NAMALWA (cell line): Measurements from ENCODE around the gene FBXO36.
A peak's percentile ranks its signal among the peaks of the same experiment; 100 is the strongest.
"Not testable (repeated sequence)": the region's sequence is repeated elsewhere in the genome, so short reads cannot be mapped to it uniquely, and the experiment has no call there.

Source experiments
- DNase-seq: peaks from one replicate; pipeline ENCODE4 v3.0.0-alpha.2; 2015; ENCODE audit warnings: low spot score

The FBXO36 gene

DNA sequence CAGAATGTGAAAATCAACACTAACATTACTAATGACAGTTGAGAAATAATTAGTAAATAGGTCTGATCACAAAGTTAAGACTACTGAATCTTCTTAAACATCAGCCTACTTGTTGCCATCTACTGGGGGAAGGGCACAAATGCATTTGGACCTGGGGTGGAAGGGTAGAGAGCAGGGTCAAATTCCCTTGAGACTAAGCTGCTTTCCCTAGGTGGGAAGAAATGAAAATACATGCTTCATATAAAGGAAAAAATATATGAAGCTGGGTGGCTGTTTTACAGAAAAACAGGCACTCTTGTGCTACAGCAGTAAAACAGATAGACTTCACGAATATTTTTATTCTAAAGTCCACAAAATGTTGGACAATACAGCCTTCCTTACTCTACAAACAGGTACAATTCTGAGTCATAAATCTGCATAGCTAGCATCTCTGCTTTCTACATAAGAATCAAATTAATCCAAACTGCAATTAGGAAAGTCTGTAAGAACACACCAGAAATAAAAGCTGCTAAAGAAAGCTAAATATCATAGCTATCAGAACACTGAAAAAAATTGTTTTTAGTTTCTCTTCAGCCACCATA lies 11.4 kb upstream of the FBXO36 start:
- DNase-seq = peak; percentile 75

DNA sequence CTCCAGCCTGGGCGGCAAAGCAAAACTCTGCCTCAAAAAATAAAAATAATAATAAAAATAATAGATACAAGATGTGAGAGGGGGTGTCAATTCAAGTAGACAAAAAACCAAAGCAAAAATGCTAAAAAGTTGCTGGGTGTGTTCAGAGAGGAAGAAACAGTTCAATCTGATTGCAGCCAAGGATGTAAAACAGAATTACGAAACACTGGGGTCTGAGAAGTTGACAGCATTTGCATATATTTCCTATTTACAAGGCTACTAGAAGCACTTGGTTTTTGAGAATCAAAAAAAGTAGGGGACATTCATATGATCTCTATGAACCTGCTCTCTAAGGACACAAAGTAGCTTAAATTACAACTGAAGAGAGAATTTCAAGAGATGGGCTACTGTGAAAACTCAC lies 8.1 kb upstream of the FBXO36 start:
- DNase-seq = peak; percentile 36

DNA sequence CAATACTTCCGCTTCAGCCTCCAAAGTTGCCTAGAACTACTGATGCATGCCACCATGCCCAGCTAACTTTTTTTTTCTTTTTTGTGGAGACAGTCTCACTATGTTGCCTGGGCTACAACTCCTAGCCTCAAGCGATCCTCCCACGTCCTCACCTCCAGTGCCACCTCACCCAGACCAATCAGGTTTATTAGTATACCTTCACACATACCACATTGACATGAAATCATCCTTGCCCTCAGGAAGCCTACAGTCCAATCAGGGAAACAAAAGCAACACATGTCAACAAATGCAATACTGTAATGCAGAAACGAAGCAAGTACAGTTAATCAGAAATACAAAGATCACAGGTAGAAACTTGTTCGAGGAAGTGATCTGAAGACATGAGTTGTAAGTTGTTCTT lies 4.5 kb upstream of the FBXO36 start:
- DNase-seq = no peak

DNA sequence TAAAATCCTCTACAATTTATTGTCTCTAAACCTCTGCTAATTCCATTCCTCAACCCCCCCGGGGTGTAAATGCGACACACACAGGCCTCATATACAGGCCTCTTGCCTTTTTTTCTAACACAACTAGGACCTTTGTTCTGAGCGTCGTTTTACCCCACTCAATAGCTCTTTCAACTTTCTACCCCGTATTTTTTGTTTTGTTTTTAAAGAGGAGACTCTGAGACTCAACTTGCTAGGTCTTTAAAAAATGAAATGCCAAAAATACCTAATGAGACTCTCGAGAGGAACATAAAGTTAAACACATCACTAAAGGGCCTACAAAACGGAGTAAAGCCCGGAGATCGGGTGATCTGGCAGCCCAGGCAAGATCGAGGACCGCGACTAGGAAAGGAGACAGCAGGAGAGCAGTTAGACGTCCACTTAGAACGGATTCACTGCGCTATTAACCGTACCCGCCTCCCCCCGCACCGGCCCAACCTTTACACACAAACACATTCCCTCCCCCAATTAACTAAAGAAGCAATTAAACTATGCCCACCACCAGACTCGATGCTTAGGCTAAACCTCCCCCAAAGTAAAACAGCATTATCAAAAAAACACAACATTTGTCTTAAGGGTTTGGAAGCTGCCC lies 2.2 kb upstream of the FBXO36 start:
- peak; percentile 15 for DNase-seq

DNA sequence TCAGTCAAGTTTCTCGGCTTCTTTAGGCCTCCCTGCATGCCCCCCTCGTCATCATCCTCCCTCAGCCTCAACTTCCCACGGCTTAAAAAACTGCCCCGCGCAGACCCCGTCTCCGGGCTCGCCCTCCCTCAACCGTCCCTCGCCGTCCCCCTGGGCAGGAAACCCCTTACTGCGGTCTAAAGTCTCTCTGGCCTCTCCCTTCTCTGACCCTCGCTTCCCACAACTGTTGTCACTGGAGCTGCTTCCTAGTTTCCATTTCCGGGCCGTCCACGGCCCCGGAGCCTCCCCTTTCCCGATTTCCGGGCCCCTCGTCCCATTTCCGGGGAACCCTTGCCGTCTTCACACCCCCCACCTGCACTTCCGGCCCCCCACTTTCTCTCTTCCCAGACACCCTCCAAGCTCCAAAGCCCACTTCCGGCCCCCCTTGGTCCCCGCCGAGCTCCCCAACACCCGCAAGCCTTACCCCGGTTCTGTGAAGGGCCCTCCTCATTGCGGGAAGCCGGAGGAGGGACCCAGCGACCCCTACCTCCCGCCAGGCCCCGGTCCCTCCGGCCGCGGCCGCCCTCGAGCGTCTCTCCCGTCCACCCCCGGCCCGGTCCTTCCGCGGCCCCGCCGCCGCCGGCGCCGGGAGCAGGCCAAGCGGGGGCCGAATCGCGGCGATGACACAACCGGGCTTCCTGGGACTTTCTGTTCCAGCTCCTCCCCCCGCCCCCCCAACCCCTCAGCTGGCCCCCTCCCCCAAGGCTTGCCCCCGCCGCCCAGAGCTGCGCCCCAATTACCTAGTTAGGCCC lies 1.0 kb upstream of the FBXO36 start:
- DNase-seq = peak; percentile 39

DNA sequence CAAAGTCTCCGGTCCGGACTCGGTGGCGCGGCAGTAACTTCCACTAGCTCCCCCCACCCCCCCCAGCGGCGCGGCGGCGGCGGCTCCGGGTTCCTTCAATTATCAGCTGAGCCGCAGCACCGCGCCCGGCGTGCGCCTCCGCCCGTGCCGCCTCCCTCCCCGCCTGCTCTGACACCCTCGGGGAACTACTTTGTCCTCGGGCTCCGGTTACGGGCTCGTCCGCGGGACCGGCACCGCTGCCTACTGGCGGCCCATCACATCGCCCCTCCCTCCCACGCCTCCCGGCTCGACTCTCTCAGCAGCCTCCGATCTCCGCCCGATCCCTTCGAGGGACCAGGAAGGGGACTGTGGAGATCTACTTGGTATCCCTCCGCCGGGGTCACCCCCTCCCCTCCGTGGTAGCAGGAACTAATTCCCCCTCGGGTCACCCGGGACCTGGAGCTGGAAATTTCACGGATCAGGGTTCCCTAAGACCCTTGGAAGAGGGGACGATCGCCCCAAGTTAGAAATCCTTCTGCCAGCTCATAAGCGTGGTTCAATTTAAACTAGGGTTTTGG lies 333 bp upstream of the FBXO36 start, which contains the start of gene TRIP12:
Gene TRIP12 (minus strand): TSS at position 118 of the 557 bp plus-strand sequence. CDS start 41,930 bp downstream, outside the sequence.
- DNase-seq = peak; percentile 95

DNA sequence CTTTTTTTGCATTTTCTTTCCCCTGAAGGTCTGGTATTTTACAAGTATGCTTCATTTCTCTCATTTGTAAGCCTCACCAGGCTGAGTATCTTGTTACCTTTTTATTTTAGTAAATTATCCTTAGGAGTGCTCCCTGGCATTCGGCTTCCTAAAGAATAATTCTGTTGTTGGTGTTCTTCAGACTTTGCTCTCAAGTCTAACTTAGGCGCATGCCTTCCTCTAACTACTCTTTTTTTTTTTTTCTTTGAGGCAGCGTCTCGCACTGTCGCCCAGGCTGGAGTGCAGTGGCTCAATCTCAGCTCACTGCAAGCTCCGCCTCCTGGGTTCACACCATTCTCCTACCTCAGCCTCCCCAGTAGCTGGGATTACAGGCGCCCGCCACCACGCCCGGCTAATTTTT lies 2.2 kb downstream of the FBXO36 start:
- DNase-seq = not testable (repeated sequence)

DNA sequence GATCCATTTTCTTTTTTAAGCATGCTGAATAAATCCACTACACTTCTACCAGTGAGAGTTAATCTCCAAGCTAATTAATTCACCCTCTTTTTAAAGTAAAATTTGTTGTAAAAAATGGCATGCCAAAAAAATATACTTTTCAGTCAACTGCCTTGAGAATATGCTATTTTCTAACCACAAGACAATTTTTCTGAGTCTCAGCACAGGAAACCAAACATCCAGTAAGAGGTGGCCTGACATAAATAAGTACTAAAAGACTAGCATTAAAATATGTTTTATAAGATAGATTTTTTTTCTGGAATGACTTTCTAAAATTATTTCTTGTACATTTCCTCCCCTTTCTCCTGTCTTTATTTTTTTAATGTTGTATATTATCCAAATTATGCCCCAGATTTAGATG lies 2.9 kb downstream of the FBXO36 start:
- DNase-seq = no peak

DNA sequence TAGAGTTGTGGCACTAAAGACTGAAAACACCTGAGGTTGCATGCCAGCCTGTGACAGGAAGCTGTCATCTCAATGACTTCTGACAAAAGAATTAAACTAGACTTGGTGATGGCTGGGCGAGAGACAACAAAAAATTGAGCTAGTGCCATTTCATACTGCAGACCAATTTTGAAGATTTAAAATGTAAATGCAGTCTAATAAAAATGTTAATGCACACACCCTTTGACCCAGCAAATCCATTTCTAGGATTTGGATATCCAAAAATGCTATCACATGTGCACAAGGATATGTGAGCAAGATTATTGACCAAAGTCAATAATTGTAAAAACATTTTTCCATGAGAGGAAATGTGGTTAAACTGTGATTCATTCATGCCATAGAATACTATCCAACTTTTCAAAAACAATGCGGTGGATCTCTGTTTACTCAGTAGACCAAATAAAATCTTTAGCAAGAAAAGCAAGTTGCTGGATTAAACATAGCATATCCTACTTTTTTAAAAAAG lies 5.6 kb downstream of the FBXO36 start:
- no peak for DNase-seq

DNA sequence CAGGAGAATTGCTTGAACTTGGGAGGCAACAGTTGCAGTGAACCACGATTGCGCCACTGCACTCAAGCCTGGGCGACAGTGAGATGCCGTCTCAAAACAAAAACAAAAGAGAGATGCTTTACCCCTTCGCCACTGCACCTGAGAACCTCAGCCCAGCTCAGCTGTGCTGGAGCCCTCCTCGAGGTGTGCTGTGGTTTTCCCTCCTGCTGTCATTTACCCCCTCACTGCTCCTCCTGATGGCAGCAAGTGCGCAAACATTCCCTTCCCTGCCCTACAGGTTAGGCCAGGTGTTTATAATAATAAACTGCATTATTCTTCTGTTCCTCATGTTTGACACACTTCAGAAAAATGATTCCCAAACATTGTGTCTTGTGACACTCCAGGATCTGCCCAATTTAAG lies 8.4 kb downstream of the FBXO36 start:
- DNase-seq = no peak

DNA sequence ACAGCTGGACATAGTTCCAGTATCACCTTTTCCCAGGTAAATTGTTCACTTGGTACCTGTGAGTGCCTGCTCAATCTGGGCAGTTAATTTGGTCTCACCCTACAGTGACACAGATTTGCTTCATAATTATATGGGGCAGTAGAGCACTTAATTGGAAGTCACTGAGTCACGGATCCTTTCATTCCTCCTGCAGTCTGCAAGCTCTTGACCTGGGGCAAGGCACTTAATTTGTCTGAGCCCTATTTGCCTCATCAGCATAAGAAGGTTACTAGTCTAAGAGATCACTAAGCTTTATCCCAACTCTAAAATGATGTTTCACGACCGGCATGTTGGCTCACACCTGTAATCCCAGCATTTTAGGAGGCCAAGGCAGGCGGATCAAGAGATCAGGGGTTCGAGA lies 8.9 kb downstream of the FBXO36 start:
- DNase-seq = no peak

DNA sequence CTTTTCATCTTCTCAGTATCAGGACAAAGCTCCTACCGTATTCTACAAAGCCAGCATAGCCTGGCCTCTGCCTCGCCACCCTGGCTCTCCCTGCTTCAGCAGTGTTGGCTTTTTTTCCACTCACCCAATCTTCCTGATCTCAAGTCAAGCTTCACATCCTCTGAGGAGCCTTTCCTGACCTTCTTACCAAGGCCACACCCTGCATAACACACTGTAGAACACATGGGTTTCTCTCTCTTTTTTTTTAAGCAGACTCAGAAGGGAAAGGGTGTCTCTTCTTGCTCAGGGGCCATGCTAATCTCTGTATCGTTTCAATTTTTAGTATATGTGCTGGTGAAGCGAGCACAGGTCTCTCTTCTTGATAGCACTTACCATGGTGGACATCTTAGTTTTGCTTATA lies 15.2 kb downstream of the FBXO36 start:
- no peak for DNase-seq

DNA sequence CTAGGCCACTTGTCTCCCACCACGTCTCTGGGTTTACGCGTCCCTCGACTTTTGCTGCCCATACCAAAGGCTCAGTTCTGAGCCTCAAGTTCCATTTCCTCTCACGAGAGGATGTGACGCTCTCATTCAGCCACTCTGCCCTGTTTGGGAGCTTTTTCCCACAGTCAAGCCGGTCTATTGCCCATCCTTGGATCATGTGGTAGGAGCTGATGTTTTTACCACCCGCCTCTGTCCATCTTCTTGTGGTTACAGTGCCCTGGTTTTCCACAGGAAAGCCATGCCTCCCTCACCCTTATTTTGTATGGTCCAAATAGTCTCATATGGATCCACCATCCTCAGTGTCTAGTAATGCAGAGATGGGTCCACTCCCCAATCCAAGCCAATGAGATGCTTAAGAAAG lies 20.4 kb downstream of the FBXO36 start:
- DNase-seq = no peak

DNA sequence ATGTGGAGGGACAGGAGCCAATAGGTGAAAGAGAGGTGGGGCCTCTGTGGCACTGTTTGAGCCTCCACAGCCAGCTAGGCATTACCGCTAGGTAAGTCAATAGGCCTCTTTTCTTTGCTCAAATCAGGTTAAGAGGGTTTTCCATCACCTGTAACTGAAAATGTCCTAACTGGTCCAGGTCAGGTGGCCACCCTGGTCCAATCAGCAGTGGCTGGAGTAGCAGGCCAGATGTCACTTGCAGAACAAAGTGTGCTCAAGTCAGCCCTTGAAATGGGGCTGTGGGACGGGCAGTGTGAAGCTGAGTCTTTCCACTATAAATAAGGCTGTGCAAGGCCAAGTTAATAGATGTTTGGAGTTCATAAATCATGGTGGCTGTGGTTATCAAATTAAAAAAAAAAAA lies 20.9 kb downstream of the FBXO36 start:
- no peak for DNase-seq

DNA sequence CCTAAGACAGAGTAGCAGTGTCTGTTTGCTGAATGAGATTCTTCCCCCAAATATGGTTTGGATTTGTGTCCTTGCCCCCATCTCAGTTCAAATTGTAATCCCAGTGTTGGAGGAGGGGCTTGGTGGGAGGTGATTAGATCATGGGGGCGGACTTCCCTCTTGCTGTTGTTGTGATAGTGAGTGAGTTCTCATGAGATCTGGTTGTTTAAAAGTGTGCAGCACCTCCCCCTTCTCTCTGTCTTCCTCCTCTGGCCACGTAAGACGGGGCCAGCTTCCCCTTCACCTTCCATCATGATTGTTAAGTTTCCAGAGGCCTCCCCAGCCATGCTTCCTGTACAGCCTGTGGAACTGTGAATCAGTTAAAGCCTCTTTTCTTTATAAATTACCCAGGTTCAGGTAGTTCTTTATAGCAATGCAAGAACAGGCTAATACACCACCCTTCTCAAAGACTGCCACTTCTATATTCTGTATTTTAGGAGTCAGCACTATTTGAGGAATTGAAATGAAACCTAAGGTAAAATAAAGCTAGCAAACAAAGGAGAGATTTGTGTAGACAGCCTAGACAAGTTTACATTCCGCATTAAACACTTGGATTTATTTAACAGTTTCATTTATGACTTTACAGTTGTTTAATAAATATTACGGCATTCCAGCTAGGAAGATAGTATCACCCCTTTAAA lies 21.6 kb downstream of the FBXO36 start:
- DNase-seq = no peak

DNA sequence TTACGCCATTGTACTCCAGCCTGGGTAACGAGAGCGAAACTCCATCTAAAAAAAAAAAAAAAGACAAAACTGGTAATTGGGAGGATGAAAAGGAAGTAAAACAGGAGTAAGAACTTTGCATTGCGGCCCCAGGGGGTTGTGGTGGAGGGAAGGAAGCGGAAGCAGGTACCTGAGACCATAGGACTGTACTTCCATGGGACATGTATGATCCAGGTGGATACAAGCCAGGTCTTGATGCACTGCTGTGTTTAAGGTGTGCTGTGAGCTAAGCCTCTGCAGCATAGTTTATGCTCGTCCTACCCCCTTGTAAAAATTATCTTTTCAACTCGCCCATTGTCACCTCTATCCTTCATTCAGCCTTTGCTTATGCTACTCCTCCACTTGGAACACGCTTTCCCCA lies 23.7 kb downstream of the FBXO36 start:
- no peak for DNase-seq

DNA sequence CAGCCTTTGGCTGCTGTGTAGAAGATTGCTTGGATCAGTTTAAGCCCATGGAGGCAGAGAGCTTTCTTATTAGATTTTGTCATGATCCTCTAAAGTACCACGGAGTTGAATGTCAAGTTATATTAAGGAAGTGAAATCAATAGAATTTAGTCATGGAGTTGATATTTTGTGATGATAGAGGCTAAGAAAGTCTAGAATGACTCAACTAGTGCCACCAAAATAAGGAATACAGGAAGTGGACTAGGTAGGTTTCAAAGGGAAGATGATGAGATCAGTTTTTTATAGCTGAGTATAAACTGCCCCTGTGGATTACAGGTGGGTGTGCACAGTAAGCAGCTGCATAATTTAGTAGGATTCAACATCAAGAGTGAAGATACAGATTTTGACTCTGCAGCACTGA lies 25.2 kb downstream of the FBXO36 start:
- DNase-seq = no peak

DNA sequence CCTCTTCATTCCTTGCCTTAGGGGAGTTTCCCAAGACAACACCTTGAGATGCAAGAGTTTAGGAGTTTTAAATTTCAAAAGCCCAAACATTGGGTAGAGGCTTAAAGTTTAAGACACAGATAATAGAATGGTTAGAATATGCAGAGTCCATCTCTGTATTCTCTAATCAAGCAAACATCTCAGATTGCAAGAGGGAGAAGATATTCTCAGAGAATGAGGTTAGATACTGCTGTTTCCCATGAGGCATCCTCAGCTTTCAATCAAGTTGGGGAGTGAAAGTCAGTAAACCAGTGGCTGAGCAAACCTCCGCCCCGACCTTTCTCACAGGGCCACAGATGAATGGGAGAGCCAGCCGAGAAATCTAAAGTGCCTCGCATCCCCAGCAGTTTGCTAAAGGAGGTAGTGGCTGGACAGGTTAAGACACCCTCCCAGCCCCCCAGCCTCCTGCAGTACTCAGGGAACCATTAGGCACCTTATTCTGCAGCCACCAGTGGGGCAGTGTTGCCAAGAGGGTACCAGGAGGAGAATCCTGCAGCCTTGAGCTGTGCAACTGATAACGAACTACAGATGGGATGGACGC lies 30.0 kb downstream of the FBXO36 start:
- DNase-seq = no peak

DNA sequence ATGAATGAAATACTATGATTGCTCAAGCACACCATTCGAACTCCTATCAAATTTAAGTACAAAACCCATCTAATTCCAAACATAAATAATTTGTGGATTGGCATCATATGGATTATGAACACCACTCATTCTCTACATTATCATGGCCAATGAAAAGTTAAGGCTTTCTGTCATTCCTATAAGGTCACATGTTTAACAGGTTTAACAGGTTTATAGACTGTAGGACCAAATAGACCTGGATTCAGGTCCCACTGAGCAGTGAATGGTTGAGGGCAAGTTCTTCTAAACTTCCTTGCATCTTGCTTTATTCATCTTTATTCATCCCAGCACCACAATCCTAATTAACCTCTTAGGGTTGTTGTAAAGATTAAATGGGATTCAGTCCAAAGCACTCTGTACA lies 33.4 kb downstream of the FBXO36 start:
- no peak for DNase-seq

DNA sequence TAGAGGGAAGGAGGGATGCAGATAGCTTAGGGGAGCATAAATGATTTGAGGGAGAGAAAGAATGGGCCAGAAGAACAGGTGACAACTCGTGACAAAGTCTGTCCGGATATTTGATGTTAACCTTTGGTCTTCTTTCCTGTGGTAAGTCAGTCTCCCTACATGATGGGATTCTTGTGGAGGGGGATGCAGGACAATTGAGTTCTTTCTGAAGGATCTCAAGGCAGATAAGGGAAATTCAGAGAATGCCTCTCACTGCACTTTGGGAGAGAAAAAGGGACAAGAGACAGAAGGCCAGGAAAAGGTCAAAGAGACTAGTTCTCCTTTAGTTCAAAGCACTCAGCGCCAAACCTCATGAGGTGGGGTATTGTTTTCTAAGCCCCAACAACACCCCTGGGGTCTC lies 34.2 kb downstream of the FBXO36 start:
- no peak for DNase-seq

DNA sequence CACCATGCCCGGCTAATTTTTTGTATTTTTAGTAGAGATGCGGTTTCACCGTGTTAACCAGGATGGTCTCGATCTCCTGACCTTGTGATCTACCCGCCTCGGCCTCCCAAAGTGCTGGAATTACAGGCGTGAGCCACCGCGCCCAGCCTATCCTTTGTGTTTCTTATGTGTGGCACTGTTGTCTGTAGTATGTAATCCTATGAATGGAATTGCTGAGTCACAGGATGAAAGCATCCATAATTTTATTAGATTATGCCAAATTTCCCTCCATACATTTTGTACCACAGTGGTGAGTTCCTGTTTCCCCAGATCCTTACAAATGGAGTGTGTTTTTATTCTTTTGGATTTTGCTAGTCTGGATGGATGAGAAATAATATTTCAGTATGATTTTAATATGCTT lies 41.3 kb downstream of the FBXO36 start:
- not testable (repeated sequence) for DNase-seq

DNA sequence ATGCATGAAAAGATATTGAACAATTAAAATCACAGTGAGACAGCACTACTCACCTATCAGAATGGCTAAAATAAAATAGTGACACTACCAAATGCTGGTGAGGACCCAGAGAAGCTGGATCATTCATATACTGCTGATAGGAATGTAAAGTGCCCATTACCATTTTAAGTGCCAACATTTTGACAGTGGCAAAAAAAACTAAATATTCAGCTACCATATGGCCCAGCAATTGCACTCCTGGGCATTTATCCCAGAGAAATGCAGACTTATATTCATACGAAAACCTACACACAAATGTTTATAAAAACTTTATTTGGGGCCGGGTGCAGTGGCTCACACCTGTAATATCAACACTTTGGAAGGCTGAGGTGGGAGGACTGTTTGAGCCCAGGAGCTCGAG lies 47.6 kb downstream of the FBXO36 start:
- DNase-seq = no peak
